RWPE2 (cell line): ENCODE measurements around the gene ANKS1B.

ENCODE experiments used
- ATAC-seq: fragments of 200-7000 bp; cut with Tn5 transposase; 3 replicates; pipeline ENCODE4 v1.9.1; 2021; ENCODE audit warnings: low read depth
- DNase-seq: peaks from one replicate; pipeline ENCODE4 v3.0.0-alpha.2; 2020; ENCODE audit warnings: low spot score
- H3K27ac ChIP-seq: fragments of 450-650 bp; 2 replicates; pipeline ENCODE4 v1.5.1; 2017; ENCODE audit warnings: mild to moderate bottlenecking; ENCODE audit not compliant: poor library complexity, severe bottlenecking
- H3K27me3 ChIP-seq: fragments of 250-450 bp; sonication (Bioruptor Pico); 2 replicates; pipeline ENCODE4 v1.5.1; 2021; ENCODE audit warnings: mild to moderate bottlenecking, moderate library complexity; ENCODE audit not compliant: insufficient read depth, poor library complexity, severe bottlenecking
- H3K36me3 ChIP-seq: fragments of 250-450 bp; sonication (Bioruptor Pico); 2 replicates; pipeline ENCODE4 v1.5.1; 2020; ENCODE audit warnings: low read depth, mild to moderate bottlenecking, moderate library complexity
- H3K4me1 ChIP-seq: fragments of 250-450 bp; sonication (Bioruptor Pico); 2 replicates; pipeline ENCODE4 v1.5.1; 2021; ENCODE audit warnings: mild to moderate bottlenecking, moderate library complexity; ENCODE audit not compliant: insufficient read depth, poor library complexity, severe bottlenecking
- H3K4me3 ChIP-seq: fragments of 250-450 bp; sonication (Bioruptor Pico); 2 replicates; pipeline ENCODE4 v1.5.1; 2021; ENCODE audit warnings: mild to moderate bottlenecking, moderate library complexity; ENCODE audit not compliant: severe bottlenecking
- H3K9me3 ChIP-seq: fragments of 250-450 bp; sonication (Bioruptor Pico); 2 replicates; pipeline ENCODE4 v1.5.1; 2021; ENCODE audit warnings: mild to moderate bottlenecking, moderate library complexity; ENCODE audit not compliant: severe bottlenecking
- CTCF ChIP-seq: fragments of 450-650 bp; IDR thresholded peaks from one replicate; pipeline ENCODE4 v1.5.1; 2017; ENCODE audit warnings: mild to moderate bottlenecking, moderate library complexity; ENCODE audit not compliant: poor library complexity, severe bottlenecking

The ANKS1B gene

GRCh38 chr12:98903875-98904274, 1080.9 kb downstream of the ANKS1B start:
- Histone ChIP-seq H3K27me3 (peaks cover 7% of the 10 kb centered on the region), H3K9me3 (no peaks in the 10 kb centered on the region), H3K4me1 (no peaks in the 10 kb centered on the region), H3K27ac (no peak overlapping the region), H3K4me3 (no peak overlapping the region), H3K36me3 (no peaks in the 10 kb centered on the region)
- ATAC-seq (no peak), DNase-seq (no peak)
- TF ChIP-seq CTCF: no peak

DNA sequence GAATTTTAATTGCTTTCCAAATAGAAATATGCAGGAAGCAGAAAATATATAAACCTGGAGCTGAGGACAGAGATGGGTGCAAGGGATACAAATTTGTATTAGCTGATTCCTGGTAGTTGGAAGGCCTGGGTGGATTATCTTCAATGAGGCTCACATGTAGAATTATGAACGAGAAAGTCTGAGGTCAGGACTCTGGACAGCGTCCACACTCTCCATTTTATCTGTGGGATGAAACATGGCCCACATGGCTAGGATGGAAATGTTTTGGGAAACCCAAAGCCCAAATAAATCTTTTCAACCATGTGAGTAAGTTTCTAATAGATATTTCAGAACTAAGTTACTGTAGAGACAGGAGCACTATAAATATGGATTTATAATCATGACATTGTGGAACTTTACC, 1083.5 kb downstream of the ANKS1B start:
- H3K9me3 ChIP-seq: no peaks in the 10 kb centered on the region
- no peaks in the 10 kb centered on the region for H3K4me1 ChIP-seq
- H3K36me3 ChIP-seq: no peaks in the 10 kb centered on the region
- H3K4me3 ChIP-seq: no peak overlapping the region
- no peak overlapping the region for H3K27ac ChIP-seq
- peaks cover 19% of the 10 kb centered on the region for H3K27me3 ChIP-seq
- TF ChIP-seq CTCF: no peak
- ATAC-seq (no peak), DNase-seq (no peak)

- Histone ChIP-seq H3K27me3 (peaks cover 59% of the 10 kb centered on the region), H3K9me3 (no peaks in the 10 kb centered on the region), H3K27ac (no peak overlapping the region), H3K36me3 (no peaks in the 10 kb centered on the region), H3K4me1 (no peaks in the 10 kb centered on the region), H3K4me3 (no peak overlapping the region)
- DNase-seq (no peak), ATAC-seq (no peak)
- TF ChIP-seq CTCF: no peak
Measured at GRCh38 chr12:98896938-98897337, 1087.8 kb downstream of the ANKS1B start.

DNA sequence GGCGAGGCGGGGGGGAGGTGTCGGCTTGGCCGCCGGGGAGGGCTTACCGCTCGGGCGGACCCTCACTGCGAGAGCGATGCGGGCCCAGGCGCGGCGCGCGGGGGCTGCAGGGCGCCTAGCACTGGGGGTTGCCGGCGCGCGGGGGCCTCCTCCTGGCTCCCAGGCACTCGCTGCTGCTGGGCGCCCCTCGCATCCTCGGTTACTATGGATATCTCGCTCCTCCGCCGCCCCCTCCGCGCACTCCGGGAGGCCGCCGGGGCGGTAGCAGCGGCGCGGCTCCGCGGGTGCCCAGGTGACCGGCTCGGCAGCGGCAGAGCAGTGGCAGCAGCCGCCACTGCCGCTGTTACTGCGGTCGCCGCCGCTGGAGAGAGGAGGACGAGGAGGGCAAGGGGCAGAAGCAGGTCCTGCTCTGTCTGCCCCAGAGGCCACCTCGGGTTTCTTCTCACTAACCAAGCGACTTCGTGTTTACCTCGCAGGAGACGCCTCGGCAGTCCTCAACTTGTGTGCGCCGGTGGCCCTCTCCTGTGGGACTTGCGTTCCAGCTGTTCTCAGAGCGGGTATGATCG, 1089.6 kb downstream of the ANKS1B start:
- no peak overlapping the region for H3K4me3 ChIP-seq
- no peak overlapping the region for H3K27ac ChIP-seq
- TF ChIP-seq CTCF: no peak
- no peaks in the 10 kb centered on the region for H3K4me1 ChIP-seq
- no peaks in the 10 kb centered on the region for H3K36me3 ChIP-seq
- DNase-seq (no peak), ATAC-seq (peak; percentile 31; the same call in 2 of the 3 replicates)
- peaks cover 74% of the 10 kb centered on the region for H3K27me3 ChIP-seq
- H3K9me3 ChIP-seq: no peaks in the 10 kb centered on the region

DNA sequence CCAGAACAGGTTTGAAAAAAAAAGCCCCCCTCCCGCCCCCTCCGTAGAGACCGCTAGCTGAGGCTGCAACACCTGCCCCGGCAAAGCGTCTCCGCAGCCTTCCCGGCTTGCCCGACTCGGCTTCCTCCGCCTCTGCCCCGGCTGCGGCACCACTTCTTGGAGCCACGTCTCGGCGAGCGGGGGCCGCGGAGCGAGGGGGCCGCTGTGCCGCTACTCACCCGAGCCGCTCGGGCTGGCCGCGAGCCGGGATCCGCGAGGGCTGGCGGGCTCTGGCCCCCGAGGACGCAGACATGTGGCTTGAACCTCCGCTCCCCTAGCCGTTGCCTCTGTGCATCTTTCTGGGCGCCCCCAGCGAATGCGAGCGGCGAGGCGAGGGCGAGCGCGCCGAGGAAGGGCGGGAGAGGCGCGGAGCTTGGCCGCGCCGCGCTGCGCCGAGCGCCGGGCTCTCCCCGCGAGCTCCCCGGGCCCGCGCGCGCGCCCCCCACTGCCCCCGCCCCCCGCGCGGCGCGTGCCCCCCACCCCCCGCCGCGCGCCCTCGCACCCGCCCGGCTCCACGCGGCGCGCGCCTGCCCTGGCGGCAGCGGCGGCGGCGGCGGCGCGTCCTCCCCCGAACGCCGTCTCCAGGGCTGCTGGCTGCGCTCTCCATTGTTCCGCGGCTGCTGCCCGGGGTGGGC, 1090.2 kb downstream of the ANKS1B start:
- Histone ChIP-seq H3K9me3 (no peaks in the 10 kb centered on the region), H3K36me3 (no peaks in the 10 kb centered on the region), H3K4me3 (no peak overlapping the region), H3K27ac (no peak overlapping the region), H3K27me3 (peaks cover 74% of the 10 kb centered on the region), H3K4me1 (no peaks in the 10 kb centered on the region)
- DNase-seq (no peak), ATAC-seq (no peak)
- TF ChIP-seq CTCF: no peak
